IMR-90 (cell line): ENCODE data around the gene TRDMT1. TPM values are rescaled to one million over a fixed set of nuclear protein-coding genes. Genes with fewer than 3 reads are reported as not detected.

Source experiments
- ATAC-seq: fragments of 200-7000 bp; cut with Tn5 transposase; 2 replicates; pipeline ENCODE4 v1.9.1; 2020; ENCODE audit warnings: low read depth, mild to moderate bottlenecking, moderate library complexity
- BruUV-seq: library from RNA; stranded (reverse); fragments of 400-500 nt; replicated peaks from 2 replicates; lab custom pipeline; 2021; lab: Mats Ljungman, UMichigan
- CTCF ChIA-PET: fragments of 300-600 bp; formaldehyde crosslinking; extraction: SDS; loops from one replicate; lab custom pipeline; 2021; ENCODE audit warnings: antibody characterized with exemption; lab: Yijun Ruan, JAX
- POLR2A ChIA-PET: fragments of 300-600 bp; sonication (Branson Sonifier 250); formaldehyde crosslinking; loops from one replicate; lab custom pipeline; 2022; ENCODE audit warnings: antibody characterized with exemption; ENCODE audit not compliant: unreplicated experiment; lab: Charles Lee
- DNase-seq: peaks from one replicate; pipeline ENCODE4 v3.0.0; 2013
- H2AFZ ChIP-seq: replicated peaks from 2 replicates; pipeline ENCODE3; 2013; ENCODE audit warnings: low read length, mild to moderate bottlenecking; ENCODE audit not compliant: poor library complexity
- H2AK5ac ChIP-seq: 2 replicates; pipeline ENCODE4 v1.6.1; 2013; ENCODE audit warnings: low read depth, low read length, inconsistent platforms
- H2AK9ac ChIP-seq: replicated peaks from 2 replicates; pipeline ENCODE3; 2013; ENCODE audit warnings: mild to moderate bottlenecking, low read depth, low read length, moderate library complexity; ENCODE audit not compliant: poor library complexity
- H2BK120ac ChIP-seq: 2 replicates; pipeline ENCODE4 v1.6.1; 2013; ENCODE audit warnings: low read depth, low read length, inconsistent platforms
- H2BK15ac ChIP-seq: 3 replicates; pipeline ENCODE4 v1.6.1; 2013; ENCODE audit warnings: low read depth, low read length, inconsistent platforms
- H2BK20ac ChIP-seq: 2 replicates; pipeline ENCODE4 v1.6.1; 2013; ENCODE audit warnings: low read depth, mild to moderate bottlenecking, inconsistent platforms, low read length, moderate library complexity
- H2BK5ac ChIP-seq: 2 replicates; pipeline ENCODE4 v1.6.1; 2013; ENCODE audit warnings: mild to moderate bottlenecking, low read depth, low read length, inconsistent platforms; ENCODE audit not compliant: poor library complexity, severe bottlenecking
- H3K14ac ChIP-seq: replicated peaks from 2 replicates; pipeline ENCODE4 v1.6.1; 2013; ENCODE audit warnings: low read depth, low read length, inconsistent platforms
- H3K18ac ChIP-seq: 2 replicates; pipeline ENCODE4 v1.6.1; 2013; ENCODE audit warnings: low read depth, low read length, control low read depth
- H3K23ac ChIP-seq: 2 replicates; pipeline ENCODE4 v1.6.1; 2013; ENCODE audit warnings: low read depth, low read length, inconsistent platforms
- H3K27ac ChIP-seq: 2 replicates; pipeline ENCODE4 v1.5.1; 2013; ENCODE audit warnings: mild to moderate bottlenecking, control low read depth, low read length; ENCODE audit not compliant: insufficient read depth
- H3K27me3 ChIP-seq: 2 replicates; pipeline ENCODE4 v1.6.1; 2013; ENCODE audit warnings: low read length; ENCODE audit not compliant: control insufficient read depth, insufficient read depth
- H3K36me3 ChIP-seq: 2 replicates; pipeline ENCODE4 v1.6.1; 2013; ENCODE audit warnings: low read length, mixed read lengths; ENCODE audit not compliant: control insufficient read depth, insufficient read depth
- H3K4ac ChIP-seq: 2 replicates; pipeline ENCODE4 v1.6.1; 2013; ENCODE audit warnings: low read depth, low read length, inconsistent platforms
- H3K4me1 ChIP-seq: 2 replicates; pipeline ENCODE4 v1.6.1; 2013; ENCODE audit warnings: low read length, mixed read lengths; ENCODE audit not compliant: control insufficient read depth, insufficient read depth
- H3K4me2 ChIP-seq: 2 replicates; pipeline ENCODE4 v1.6.1; 2013; ENCODE audit warnings: low read depth, mild to moderate bottlenecking, control low read depth, low read length, moderate library complexity
- H3K4me3 ChIP-seq: 2 replicates; pipeline ENCODE4 v1.5.1; 2013; ENCODE audit warnings: low read depth, mild to moderate bottlenecking, control low read depth, low read length, moderate library complexity; ENCODE audit not compliant: insufficient read depth
- H3K56ac ChIP-seq: 2 replicates; pipeline ENCODE4 v1.6.1; 2013; ENCODE audit warnings: low read length, inconsistent platforms; ENCODE audit not compliant: insufficient read depth; ENCODE audit errors: extremely low read depth
- H3K79me1 ChIP-seq, 2 experiments: 2 replicates each; pipeline ENCODE4 v1.6.1; 2013; ENCODE audit warnings: low read length in 2 of 2, inconsistent platforms in 1 of 2, low read depth in 1 of 2
- H3K9ac ChIP-seq: 2 replicates; pipeline ENCODE4 v1.6.1; 2013; ENCODE audit warnings: low read depth, low read length, control low read depth
- H3K9me1 ChIP-seq: 2 replicates; pipeline ENCODE4 v1.6.1; 2013; ENCODE audit warnings: low read length, inconsistent platforms; ENCODE audit not compliant: insufficient read depth
- H3K9me3 ChIP-seq: 2 replicates; pipeline ENCODE4 v1.6.1; 2013; ENCODE audit warnings: low read length; ENCODE audit not compliant: control insufficient read depth, insufficient read depth
- H4K20me1 ChIP-seq: 2 replicates; pipeline ENCODE4 v1.6.1; 2013; ENCODE audit warnings: low read length, inconsistent platforms; ENCODE audit not compliant: insufficient read depth
- H4K5ac ChIP-seq: 2 replicates; pipeline ENCODE4 v1.6.1; 2013; ENCODE audit warnings: mild to moderate bottlenecking, low read depth, low read length, control low read depth
- H4K8ac ChIP-seq, 2 experiments: 2 replicates each; pipeline ENCODE4 v1.6.1; 2013; ENCODE audit warnings: low read depth in 2 of 2, low read length in 2 of 2, control low read depth in 1 of 2, inconsistent platforms in 1 of 2
- H4K91ac ChIP-seq: 2 replicates; pipeline ENCODE4 v1.6.1; 2013; ENCODE audit warnings: low read depth, low read length, inconsistent platforms; ENCODE audit not compliant: insufficient read depth
- ELK1 ChIP-seq: fragments of 150-350 bp; IDR thresholded peaks from 2 replicates; pipeline ENCODE4 v1.6.1; 2016; ENCODE audit warnings: low read depth, mild to moderate bottlenecking, low read length, moderate library complexity, borderline replicate concordance
- FOS ChIP-seq: fragments of 150-350 bp; IDR thresholded peaks from 2 replicates; pipeline ENCODE4 v1.6.1; 2016; ENCODE audit warnings: low read depth, low read length
- MXI1 ChIP-seq: IDR thresholded peaks from 2 replicates; pipeline ENCODE4 v1.6.1; 2012; ENCODE audit warnings: low read depth, mild to moderate bottlenecking, low read length, moderate library complexity, borderline replicate concordance
- dilution Hi-C: fragments of 300-500 bp; cut with HindIII; formaldehyde crosslinking; loops from one replicate; pipeline ENCODE4 v1.14.3; 2018; ENCODE audit warnings: low sequenced_read_pairs; ENCODE audit not compliant: unreplicated experiment
- in situ Hi-C: fragments of 300-500 bp; cut with MboI; formaldehyde crosslinking; loops from 3 replicates; pipeline ENCODE4 v1.14.3; 2019; ENCODE audit warnings: low sequenced_read_pairs, inconsistent platforms, mixed read lengths
- intact Hi-C: fragments of 100-400 bp; cut with micrococcal nuclease; formaldehyde crosslinking; loops from 2 replicates; pipeline ENCODE4 v1.10.0; 2022
- polyA plus RNA-seq, 3 experiments: library from polyadenylated mRNA; depleted of rRNA; stranded (reverse); fragments of >200 nt; gene quantifications; 2 replicates each; pipeline ENCODE4 v1.2.3, GENCODE V29; 2012; ENCODE audit warnings: low replicate concordance in 1 of 3
- total RNA-seq: library from RNA; depleted of rRNA; stranded (reverse); fragments of >200 nt; gene quantifications from 2 replicates; pipeline ENCODE4 v1.2.3, GENCODE V29; 2012

The TRDMT1 gene
- total and polyA plus RNA-seq, 2 of the 4 experiments (the other 2 are of a cell fraction), result 2.1 to 4.7 TPM

DNA sequence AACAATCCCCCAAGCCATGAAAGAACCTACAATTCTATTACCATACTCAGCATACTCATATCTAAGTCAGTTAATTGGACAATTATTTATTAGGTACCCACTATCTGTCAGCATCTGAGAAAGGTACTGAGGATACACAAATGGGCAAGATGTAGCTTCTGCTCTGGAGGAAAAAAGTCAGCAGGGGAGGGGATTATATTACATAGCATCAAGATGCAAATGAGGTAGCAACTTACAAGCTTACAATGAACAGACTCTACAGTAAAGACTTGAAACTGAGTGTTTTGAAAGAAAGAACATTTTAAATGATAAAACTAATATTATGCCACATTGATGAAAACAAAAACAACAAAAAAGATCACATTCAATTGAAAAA lies 61.1 kb downstream of the TRDMT1 start:
- CTCF ChIA-PET, result interaction anchor here (0.7 kb wide), 1 partner anchor 13 kb away, joined by 4 read pairs; no protein-coding TSS in a partner anchor
- no peaks in the 10 kb centered on the region for H3K36me3 ChIP-seq
- no peak overlapping the region for H3K9ac ChIP-seq
- no peak overlapping the region for H3K4me2 ChIP-seq
- no peak overlapping the region for H2BK5ac ChIP-seq
- no peak overlapping the region for H2BK120ac ChIP-seq
- no peaks in the 10 kb centered on the region for H3K9me3 ChIP-seq
- no peak overlapping the region for H3K4me3 ChIP-seq
- POLR2A ChIA-PET, result no interaction called here
- H3K27me3 ChIP-seq, result no peaks in the 10 kb centered on the region
- no peak overlapping the region for H2AK5ac ChIP-seq
- H4K20me1 ChIP-seq, result no peaks in the 10 kb centered on the region
- in situ Hi-C loops, result no loop called here
- H3K9me1 ChIP-seq, result no peaks in the 10 kb centered on the region
- H3K14ac ChIP-seq, result no peak overlapping the region
- BruUV-seq, result no TSS peak
- ATAC-seq (no peak), DNase-seq (no peak)
- H3K4ac ChIP-seq, result no peak overlapping the region
- H4K8ac ChIP-seq, result no peak overlapping the region
- H3K4me1 ChIP-seq, result no peaks in the 10 kb centered on the region
- H2BK20ac ChIP-seq, result no peak overlapping the region
- H3K27ac ChIP-seq, result no peak overlapping the region
- no peak overlapping the region for H3K56ac ChIP-seq
- H4K5ac ChIP-seq, result no peak overlapping the region
- no peak overlapping the region for H2AFZ ChIP-seq
- H2BK15ac ChIP-seq, result no peak overlapping the region
- H3K23ac ChIP-seq, result no peak overlapping the region
- H4K91ac ChIP-seq, result no peak overlapping the region
- dilution Hi-C loops, result no loop called here
- no peak overlapping the region for H3K18ac ChIP-seq
- no peak overlapping the region for H2AK9ac ChIP-seq
- no peak for TF ChIP-seq ELK1
- no peak for TF ChIP-seq FOS
- TF ChIP-seq MXI1, result no peak
- intact Hi-C loops, result no loop called here
- no peaks in the 10 kb centered on the region for H3K79me1 ChIP-seq
